ENCODE measurements around the gene DCLRE1B. TPM values are rescaled to one million over a fixed set of nuclear protein-coding genes. Genes with fewer than 3 reads are reported as not detected.

DCLRE1B gene
- total RNA-seq, 4 donors from 2014 or later = 3.5 to 7.2 (median 4.3) TPM

- peak; percentile 86 to 90 for DNase-seq (ENCODE audit: low spot score in 2 of 2)
- H3K4me3 ChIP-seq = peak within 1 kb of the TSS; percentile 90 to 97 (median 94)
- H3K9me3 ChIP-seq = no peaks in the 10 kb centered on the region
- 1 to 2% methylated on average over 26 to 56 of the region's 61 CpGs for WGBS, 2 donors
- peaks cover 0 to 49% (median 39%) of the 10 kb centered on the region in 4 donors for H3K4me1 ChIP-seq
- H3K36me3 ChIP-seq = no peaks in the 10 kb centered on the region
- H3K27ac ChIP-seq = peak within 1 kb of the TSS; percentile 90 to 98 (median 94)
- TF ChIP-seq POLR2A (IDR thresholded peaks at IDR 0.05) (peak; percentile 54 to 63), CTCF (IDR thresholded peaks at IDR 0.05) (peak in 2 of 5 experiments; percentile 48 to 62), EP300 (IDR thresholded peaks at IDR 0.05) (peak; percentile 41 to 93)
- H3K27me3 ChIP-seq = no peaks in the 10 kb centered on the region
Observed at GRCh38 chr1:113928941-113929749, 24.0 kb downstream of the DCLRE1B start, which contains the start of gene HIPK1. Gene HIPK1 (plus strand): TSS chr1:113929324.

- no peaks in the 10 kb centered on the region for H3K36me3 ChIP-seq
- peak overlapping the region; percentile 90 to 98 (median 94) for H3K27ac ChIP-seq
- H3K4me3 ChIP-seq = peak overlapping the region; percentile 90 to 97 (median 94)
- no peak for DNase-seq (ENCODE audit: low spot score in 2 of 2)
- 0 to 1% methylated on average over 27 of the region's 64 CpGs for WGBS, 2 donors
- H3K4me1 ChIP-seq = peaks cover 0 to 55% (median 41%) of the 10 kb centered on the region in 4 donors
- no peaks in the 10 kb centered on the region for H3K27me3 ChIP-seq
- TF ChIP-seq POLR2A (IDR thresholded peaks at IDR 0.05) = no peak
- peak in 1 of 5 experiments; percentile 24 for TF ChIP-seq CTCF (IDR thresholded peaks at IDR 0.05)
- TF ChIP-seq EP300 (IDR thresholded peaks at IDR 0.05) = peak in 1 of 2 donors; percentile 18
- no peaks in the 10 kb centered on the region for H3K9me3 ChIP-seq
Observed at GRCh38 chr1:113929750-113930498, 24.8 kb downstream of the DCLRE1B start.

DNA sequence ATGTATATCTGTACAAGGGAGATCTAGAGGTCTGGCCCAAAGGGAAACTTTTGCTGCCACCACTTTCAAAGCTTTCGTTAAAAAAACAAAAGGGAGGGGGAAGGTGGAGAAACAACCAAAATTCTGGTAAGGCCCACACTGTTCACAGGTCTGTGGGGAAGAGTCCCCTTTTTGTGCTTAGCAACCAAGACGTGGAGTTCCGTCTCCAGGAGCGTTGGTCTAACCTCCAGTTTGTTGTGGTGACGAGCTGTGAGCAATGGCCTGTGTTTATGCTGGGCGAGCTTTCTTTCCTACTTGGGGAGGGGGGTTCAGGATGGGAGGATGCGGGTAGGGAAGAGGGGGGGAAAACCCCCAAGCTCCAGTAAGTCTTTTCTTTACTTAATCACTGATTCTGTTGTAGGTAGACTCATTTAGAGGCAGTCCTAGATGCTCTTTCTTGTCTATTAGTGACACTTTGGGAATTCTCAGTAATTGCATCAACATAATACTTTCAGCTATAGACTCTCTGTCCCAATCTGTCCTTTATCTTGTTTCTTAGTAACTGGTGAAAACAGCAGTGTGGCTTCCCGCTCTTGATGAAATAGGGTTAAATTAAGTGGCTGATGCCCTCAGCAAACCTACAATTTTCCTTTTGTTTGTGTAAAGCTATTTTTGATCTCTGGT lies 25.5 kb downstream of the DCLRE1B start:
- Histone ChIP-seq H3K36me3 (no peaks in the 10 kb centered on the region), H3K9me3 (no peaks in the 10 kb centered on the region), H3K4me3 (peak overlapping the region; percentile 90 to 97 (median 94)), H3K27ac (peak overlapping the region; percentile 90 to 98 (median 94)), H3K27me3 (no peaks in the 10 kb centered on the region), H3K4me1 (peaks cover 0 to 58% (median 41%) of the 10 kb centered on the region in 4 donors)
- TF ChIP-seq EP300 (IDR thresholded peaks at IDR 0.05) (no peak), POLR2A (IDR thresholded peaks at IDR 0.05) (no peak), CTCF (IDR thresholded peaks at IDR 0.05) (no peak)
- DNase-seq (ENCODE audit: low spot score in 2 of 2) = no peak
- 2% methylated on average over 8 of the region's 8 CpGs for WGBS, 2 donors

GRCh38 chr1:113931451-113931851 lies 26.3 kb downstream of the DCLRE1B start:
- WGBS, 2 donors = 14 to 15% methylated on average over 3 of the region's 3 CpGs
- Histone ChIP-seq H3K27me3 (no peaks in the 10 kb centered on the region), H3K4me1 (peaks cover 0 to 61% (median 43%) of the 10 kb centered on the region in 4 donors), H3K9me3 (no peaks in the 10 kb centered on the region), H3K27ac (peak overlapping the region in 3 of 4 donors; percentile 90 to 98 (median 97)), H3K4me3 (peak overlapping the region in 2 of 4 donors; percentile 14 to 90), H3K36me3 (no peaks in the 10 kb centered on the region)
- no peak for DNase-seq (ENCODE audit: low spot score in 2 of 2)
- TF ChIP-seq EP300 (IDR thresholded peaks at IDR 0.05) = no peak
- no peak for TF ChIP-seq CTCF (IDR thresholded peaks at IDR 0.05)
- no peak for TF ChIP-seq POLR2A (IDR thresholded peaks at IDR 0.05)

Data from tibial nerve (tissue), 4 donors.